ENCODE measurements around the gene KLHL28. TPM values are rescaled to one million over a fixed set of nuclear protein-coding genes. Genes with fewer than 3 reads are reported as not detected.
A peak's percentile ranks its signal among the peaks of the same experiment; 100 is the strongest.

The KLHL28 gene
- total and polyA plus RNA-seq, 2 donors (not counting 3 experiments of a cell fraction or from before 2014, with no cell fraction given), result 2.9 to 7.3 TPM

GRCh38 chr14:44963775-44964380, 2.1 kb upstream of the KLHL28 start:
- TF ChIP-seq MAX (IDR thresholded peaks at IDR 0.05; ENCODE audit: insufficient read depth, insufficient read length), result peak; percentile 5
- no peak for TF ChIP-seq MYC (IDR thresholded peaks at IDR 0.05; ENCODE audit: low read depth, low read length)
- ChIA-PET CTCF (interaction anchor here (1.2 to 3.5 kb wide), 2 partner anchors 14 to 50 kb away, joined by 4 to 22 read pairs; no protein-coding TSS in a partner anchor), POLR2A (interaction anchor here (0.6 kb wide), 1 partner anchor 307 kb away, joined by 3 read pairs; no protein-coding TSS in a partner anchor)
- DNase-seq (ENCODE audit: low read depth, low spot score), result peak; percentile 14
- H2AFZ ChIP-seq (ENCODE audit: low read depth, low read length), result no peak overlapping the region
- intact Hi-C loops (cut with micrococcal nuclease), result loop anchor here (5.0 kb wide), 1 partner anchor 52 kb away; no protein-coding TSS in a partner anchor
- H4K20me1 ChIP-seq (replicated peaks; ENCODE audit: control insufficient read depth, extremely low read depth, insufficient read depth, low read length), result peaks cover 3% of the 10 kb centered on the region
- no peak overlapping the region for H3K9ac ChIP-seq (replicated peaks; ENCODE audit: extremely low read depth, insufficient read depth, low read length)
- H3K4me1 ChIP-seq (ENCODE audit: control insufficient read depth, extremely low read depth, insufficient read depth, low read length), result peaks cover 43% of the 10 kb centered on the region
- no peaks in the 10 kb centered on the region for H3K27me3 ChIP-seq (ENCODE audit: control insufficient read depth in 2 of 2, insufficient read depth in 2 of 2, low read length in 2 of 2)
- no peaks in the 10 kb centered on the region for H3K9me3 ChIP-seq (replicated peaks; ENCODE audit: control insufficient read depth, insufficient read depth, low read length)
- dilution Hi-C loops (cut with MboI; ENCODE audit: extremely low pct_ligation_motif_present, low sequenced_read_pairs), result no loop called here
- no peak overlapping the region for H3K27ac ChIP-seq (ENCODE audit: insufficient read depth, low read depth, low read length)
- peak overlapping the region; percentile 90 for H3K4me2 ChIP-seq (ENCODE audit: insufficient read depth, low read length)
- BruUV-seq (replicated peaks), result no TSS peak
- H3K9me1 ChIP-seq (replicated peaks; ENCODE audit: control insufficient read depth, extremely low read depth, insufficient read depth, low read length), result no peaks in the 10 kb centered on the region
- FAIRE-seq, result no peak
- no peaks in the 10 kb centered on the region for H3K36me3 ChIP-seq (ENCODE audit: control insufficient read depth in 2 of 2, extremely low read depth in 1 of 2, insufficient read depth in 2 of 2, low read length in 2 of 2)
- H3K4me3 ChIP-seq (replicated peaks in 1 of 3; ENCODE audit: insufficient read depth in 1 of 3, low read depth in 1 of 3, low read length in 3 of 3), result peak overlapping the region; percentile 45 to 83 (median 71)
- H3K79me2 ChIP-seq (ENCODE audit: control insufficient read depth, insufficient read depth, low read length), result peaks cover 74% of the 10 kb centered on the region

GRCh38 chr14:44963044-44963528, 1.3 kb upstream of the KLHL28 start:
- DNase-seq (ENCODE audit: low read depth, low spot score) (no peak), FAIRE-seq (no peak)
- Histone ChIP-seq H3K9me3 (replicated peaks; ENCODE audit: control insufficient read depth, insufficient read depth, low read length) (no peaks in the 10 kb centered on the region), H3K4me1 (ENCODE audit: control insufficient read depth, extremely low read depth, insufficient read depth, low read length) (peaks cover 43% of the 10 kb centered on the region), H3K27ac (ENCODE audit: insufficient read depth, low read depth, low read length) (no peak overlapping the region), H4K20me1 (replicated peaks; ENCODE audit: control insufficient read depth, extremely low read depth, insufficient read depth, low read length) (peaks cover 3% of the 10 kb centered on the region), H3K4me2 (ENCODE audit: insufficient read depth, low read length) (peak overlapping the region; percentile 90), H3K9ac (replicated peaks; ENCODE audit: extremely low read depth, insufficient read depth, low read length) (peak overlapping the region; percentile 84), H3K79me2 (ENCODE audit: control insufficient read depth, insufficient read depth, low read length) (peaks cover 72% of the 10 kb centered on the region), H3K4me3 (replicated peaks in 1 of 3; ENCODE audit: insufficient read depth in 1 of 3, low read depth in 1 of 3, low read length in 3 of 3) (peak overlapping the region; percentile 71 to 83 (median 72)), H3K27me3 (ENCODE audit: control insufficient read depth in 2 of 2, insufficient read depth in 2 of 2, low read length in 2 of 2) (no peaks in the 10 kb centered on the region), H3K9me1 (replicated peaks; ENCODE audit: control insufficient read depth, extremely low read depth, insufficient read depth, low read length) (no peaks in the 10 kb centered on the region), H3K36me3 (ENCODE audit: control insufficient read depth in 2 of 2, extremely low read depth in 1 of 2, insufficient read depth in 2 of 2, low read length in 2 of 2) (no peaks in the 10 kb centered on the region), H2AFZ (ENCODE audit: low read depth, low read length) (peak overlapping the region; percentile 91)
- no TSS peak for BruUV-seq (replicated peaks)
- intact Hi-C loops (cut with micrococcal nuclease) (loop anchor here (5.0 kb wide), 1 partner anchor 51 kb away; no protein-coding TSS in a partner anchor), dilution Hi-C loops (cut with MboI; ENCODE audit: extremely low pct_ligation_motif_present, low sequenced_read_pairs) (no loop called here)
- no peak for TF ChIP-seq JUN (IDR thresholded peaks at IDR 0.05; ENCODE audit: borderline replicate concordance, insufficient read depth, insufficient read length, low read depth)
- TF ChIP-seq POLR2AphosphoS5 (IDR thresholded peaks at IDR 0.05; ENCODE audit: insufficient read depth, low read depth, low read length), result no peak
- no peak for TF ChIP-seq MYC (IDR thresholded peaks at IDR 0.05; ENCODE audit: low read depth, low read length)
- no peak for TF ChIP-seq GATA2 (IDR thresholded peaks at IDR 0.05; ENCODE audit: insufficient read depth, insufficient read length, low read depth, low read length)
- TF ChIP-seq EZH2 (IDR thresholded peaks at IDR 0.05; ENCODE audit: borderline replicate concordance, low read depth, low read length, severe bottlenecking), result no peak
- no peak for TF ChIP-seq MAX (IDR thresholded peaks at IDR 0.05; ENCODE audit: insufficient read depth, insufficient read length)
- no peak for TF ChIP-seq CTCF (IDR thresholded peaks at IDR 0.05; ENCODE audit: extremely low read depth in 1 of 2, insufficient read depth in 1 of 2, low read depth in 1 of 2, low read length in 2 of 2)
- no peak for TF ChIP-seq FOS (IDR thresholded peaks at IDR 0.05; ENCODE audit: borderline replicate concordance, insufficient read depth, low read length)
- ChIA-PET CTCF (interaction anchor here (0.7 to 3.5 kb wide), 2 partner anchors 49 to 171 kb away, joined by 3 to 22 read pairs; partner anchors contain the start of gene FKBP3), POLR2A (interaction anchor here (0.8 kb wide), 1 partner anchor 283 kb away, joined by 3 read pairs; no protein-coding TSS in a partner anchor)

All from endothelial cell of umbilical vein (primary cell).